HepG2 (cell line): ENCODE results near the gene SYNE1. TPM values are rescaled to one million over a fixed set of nuclear protein-coding genes. Genes with fewer than 3 reads are reported as not detected.

Experiments
- ATAC-seq: fragments of 200-7000 bp; cut with Tn5 transposase; 3 replicates; pipeline ENCODE4 v1.9.1; 2020; ENCODE audit warnings: mild to moderate bottlenecking, moderate library complexity
- BruUV-seq: library from RNA; stranded (reverse); fragments of 400-500 nt; replicated peaks from 2 replicates; lab custom pipeline; 2021; lab: Mats Ljungman, UMichigan
- CTCF ChIA-PET: fragments of 300-600 bp; formaldehyde crosslinking; extraction: SDS; loops from one replicate; lab custom pipeline; 2021; ENCODE audit warnings: low total read pairs, inconsistent platforms, low intra/inter-chr PET ratio; lab: Yijun Ruan, JAX
- POLR2A ChIA-PET: fragments of 350-600 bp; sonication (Branson Sonifier 250); formaldehyde crosslinking; loops from one replicate; lab custom pipeline; 2020; ENCODE audit warnings: antibody characterized with exemption, inconsistent platforms; lab: Yijun Ruan, JAX
- DNase-seq: peaks from one replicate; pipeline ENCODE4 v3.0.0-alpha.2; 2015; ENCODE audit warnings: low spot score
- FAIRE-seq: peaks from 3 replicates; lab custom pipeline; 2011; peaks lifted over from hg19 to GRCh38; lab: Jason Lieb, UNC
- H2AFZ ChIP-seq: one replicate; pipeline ENCODE4 v1.6.1; 2011; ENCODE audit warnings: low read length, inconsistent platforms
- H3K27ac ChIP-seq: fragments of 300-600 bp; 3 replicates; pipeline ENCODE4 v1.8.0; 2011; ENCODE audit warnings: mixed run types, mild to moderate bottlenecking, mixed read lengths, low read length, inconsistent platforms; ENCODE audit not compliant: insufficient read depth; ENCODE audit errors: extremely low read length
- H3K27me3 ChIP-seq, 2 experiments: fragments of 200-600 bp in 1 of 2; 2 replicates in 1 of 2; 3 replicates in 1 of 2; pipeline versions ENCODE4 v1.6.0 to v1.8.0; 2011; ENCODE audit warnings: low read length in 2 of 2, mild to moderate bottlenecking in 2 of 2, moderate library complexity in 2 of 2, inconsistent platforms in 1 of 2; ENCODE audit not compliant: insufficient read depth in 2 of 2, control insufficient read depth in 1 of 2
- H3K36me3 ChIP-seq, 2 experiments: fragments of 200-600 bp in 1 of 2; replicated peaks in 1 of 2; 2 replicates in 1 of 2; 3 replicates in 1 of 2; pipeline versions ENCODE4 v1.5.1 to v1.8.0; 2011; ENCODE audit warnings: low read length in 2 of 2, inconsistent platforms in 1 of 2; ENCODE audit not compliant: insufficient read depth in 2 of 2, control insufficient read depth in 1 of 2
- H3K4me1 ChIP-seq: 2 replicates; pipeline ENCODE4 v1.5.1; 2012; ENCODE audit warnings: low read length, inconsistent platforms; ENCODE audit not compliant: insufficient read depth
- H3K4me2 ChIP-seq: 2 replicates; pipeline ENCODE4 v1.6.0; 2011; ENCODE audit warnings: low read depth, low read length, inconsistent platforms
- H3K4me3 ChIP-seq, 3 experiments: fragments of 200-600 bp in 1 of 3; sonication (generic), shearing (Covaris generic) in 1 of 3; replicated peaks in 1 of 3; 2 replicates each; pipeline ENCODE4 v1.5.1; 2011 to 2016; ENCODE audit warnings: low read length in 3 of 3, inconsistent platforms in 2 of 3, low read depth in 2 of 3, mild to moderate bottlenecking in 2 of 3, control low read depth in 1 of 3, mixed read lengths in 1 of 3; ENCODE audit not compliant: insufficient read depth in 1 of 3
- H3K79me2 ChIP-seq: one replicate; pipeline ENCODE4 v1.6.1; 2011; ENCODE audit warnings: low read length, inconsistent platforms; ENCODE audit not compliant: insufficient read depth
- H3K9ac ChIP-seq: 2 replicates; pipeline ENCODE4 v1.6.0; 2011; ENCODE audit warnings: mild to moderate bottlenecking, low read depth, low read length, inconsistent platforms; ENCODE audit not compliant: insufficient read depth
- H3K9me3 ChIP-seq: 2 replicates; pipeline ENCODE4 v1.5.1; 2012; ENCODE audit warnings: mild to moderate bottlenecking, low read length
- H4K20me1 ChIP-seq: 2 replicates; pipeline ENCODE4 v1.6.0; 2011; ENCODE audit warnings: inconsistent platforms, mild to moderate bottlenecking, low read length, moderate library complexity; ENCODE audit not compliant: insufficient read depth
- HIVEP1 ChIP-seq: sonication (generic); formaldehyde crosslinking; IDR thresholded peaks from 2 replicates; pipeline ENCODE4 v1.4.0; 2020; ENCODE audit warnings: mild to moderate bottlenecking, missing genetic modification reagents
- JUNB ChIP-seq: sonication (generic); formaldehyde crosslinking; IDR thresholded peaks from 2 replicates; pipeline ENCODE4 v1.8.0; 2022; ENCODE audit warnings: missing genetic modification reagents, mild to moderate bottlenecking, borderline replicate concordance
- KLF6 ChIP-seq: IDR thresholded peaks from 2 replicates; pipeline ENCODE4 v1.8.0; 2016; ENCODE audit warnings: missing biosample characterization, missing genetic modification reagents
- NCOA2 ChIP-seq: sonication (generic); formaldehyde crosslinking; IDR thresholded peaks from 2 replicates; pipeline ENCODE4 v1.8.0; 2022; ENCODE audit warnings: inconsistent platforms
- NFIC ChIP-seq: IDR thresholded peaks from 2 replicates; pipeline ENCODE4 v1.6.1; 2012; ENCODE audit warnings: mild to moderate bottlenecking, low read length, inconsistent platforms
- NFKBIZ ChIP-seq: IDR thresholded peaks from 2 replicates; pipeline ENCODE4 v1.6.1; 2018; ENCODE audit warnings: missing genetic modification reagents, missing compliant biosample characterization
- RFXAP ChIP-seq: sonication (generic); formaldehyde crosslinking; IDR thresholded peaks from 2 replicates; pipeline ENCODE4 v1.4.0; 2020; ENCODE audit warnings: missing genetic modification reagents, borderline replicate concordance
- SNAPC4 ChIP-seq: sonication (generic); formaldehyde crosslinking; IDR thresholded peaks from 2 replicates; pipeline ENCODE4 v1.4.0; 2020; ENCODE audit warnings: mild to moderate bottlenecking, missing genetic modification reagents
- ZNF550 ChIP-seq: sonication (generic); formaldehyde crosslinking; IDR thresholded peaks from 2 replicates; pipeline ENCODE4 v1.4.0; 2020; ENCODE audit warnings: mild to moderate bottlenecking, missing genetic modification reagents, borderline replicate concordance
- WGBS: methylation state at CpG from one replicate; pipeline ENCODE4 v1.1.6; 2017; ENCODE audit warnings: low lambda C conversion rate; 5-methylcytosine and 5-hydroxymethylcytosine counted together
- in situ Hi-C: cut with HindIII; loops from 2 replicates; pipeline ENCODE4 v1.10.0; 2017; ENCODE audit warnings: low pct_unique_long_range_greater_than_20kb; ENCODE audit not compliant: extremely low pct_ligation_motif_present
- intact Hi-C: fragments of 100-400 bp; cut with micrococcal nuclease; formaldehyde crosslinking; loops from one replicate; pipeline ENCODE4 v1.10.0; 2022; ENCODE audit not compliant: unreplicated experiment
- polyA plus RNA-seq, 8 experiments: library from polyadenylated mRNA; depleted of rRNA in 3 of 8; stranded (reverse) in 7 of 8; unstranded in 1 of 8; fragments of >200 nt; fragmentation: Illumina TruSeq in 4 of 8; extraction: Trizol in 4 of 8; gene quantifications; 2 replicates each; pipeline versions ENCODE4 v1.2.1 to v1.2.3, GENCODE V29; 2011 to 2016; ENCODE audit warnings: low read depth in 4 of 8, missing spikeins in 1 of 8, mixed read lengths in 1 of 8; ENCODE audit not compliant: insufficient read depth in 1 of 8
- total RNA-seq, 5 experiments: library from RNA; depleted of rRNA; stranded (reverse); fragments of >200 nt; fragmentation: Illumina TruSeq; extraction: Trizol; gene quantifications; 2 replicates each; pipeline ENCODE4 v1.2.3, GENCODE V29; 2016; ENCODE audit warnings: low read depth in 1 of 5
- TF ChIP-seq, protein P1 (sequence below): sonication (generic); formaldehyde crosslinking; IDR thresholded peaks from 2 replicates; pipeline ENCODE4 v1.5.1; 2020; ENCODE audit warnings: mild to moderate bottlenecking, moderate library complexity, missing genetic modification reagents

Gene SYNE1
- total and polyA plus RNA-seq, 2 of the 13 experiments (the other 11 are each of a cell fraction or from before 2014, with no cell fraction given): 5.5 to 15.9 TPM

DNA sequence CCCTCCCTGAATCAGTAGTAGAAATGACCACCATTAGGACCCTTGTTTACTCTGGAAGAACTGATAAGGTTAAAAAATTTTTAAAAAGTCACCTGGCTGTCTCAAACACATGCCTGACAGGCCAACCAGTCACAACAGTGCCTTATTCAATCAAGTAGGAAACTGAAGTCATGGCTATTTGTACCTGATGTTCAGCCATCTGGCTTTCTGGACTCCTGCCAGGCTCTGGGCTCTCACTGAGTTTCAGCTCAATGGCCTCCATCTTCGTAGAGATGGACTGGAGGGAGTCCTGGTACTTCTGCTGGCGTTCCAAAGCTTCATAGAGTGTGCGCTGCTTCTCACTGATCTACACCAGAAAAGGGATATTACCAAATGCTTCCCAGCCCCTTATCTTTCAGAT lies 343.8 kb downstream of the SYNE1 start (continued):
- no peak for TF ChIP-seq SNAPC4 (CRISPR knock-in tag)
- no peak for TF ChIP-seq KLF6 (CRISPR knock-in tag)
- no peak for TF ChIP-seq NFKBIZ
- no peak for TF ChIP-seq ZNF550

- H3K27ac ChIP-seq: no peak overlapping the region
- no peak overlapping the region for H3K4me3 ChIP-seq
- H3K27me3 ChIP-seq: no peaks in the 10 kb centered on the region
- no peak for FAIRE-seq
- TF ChIP-seq HIVEP1 (CRISPR knock-in tag) (no peak), NFIC (no peak), JUNB (no peak), RFXAP (no peak), NCOA2 (CRISPR knock-in tag) (no peak)
- TF ChIP-seq, protein P1, sequence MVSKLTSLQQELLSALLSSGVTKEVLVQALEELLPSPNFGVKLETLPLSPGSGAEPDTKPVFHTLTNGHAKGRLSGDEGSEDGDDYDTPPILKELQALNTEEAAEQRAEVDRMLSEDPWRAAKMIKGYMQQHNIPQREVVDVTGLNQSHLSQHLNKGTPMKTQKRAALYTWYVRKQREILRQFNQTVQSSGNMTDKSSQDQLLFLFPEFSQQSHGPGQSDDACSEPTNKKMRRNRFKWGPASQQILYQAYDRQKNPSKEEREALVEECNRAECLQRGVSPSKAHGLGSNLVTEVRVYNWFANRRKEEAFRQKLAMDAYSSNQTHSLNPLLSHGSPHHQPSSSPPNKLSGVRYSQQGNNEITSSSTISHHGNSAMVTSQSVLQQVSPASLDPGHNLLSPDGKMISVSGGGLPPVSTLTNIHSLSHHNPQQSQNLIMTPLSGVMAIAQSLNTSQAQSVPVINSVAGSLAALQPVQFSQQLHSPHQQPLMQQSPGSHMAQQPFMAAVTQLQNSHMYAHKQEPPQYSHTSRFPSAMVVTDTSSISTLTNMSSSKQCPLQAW: no peak
- CTCF ChIA-PET: no interaction called here
- in situ Hi-C loops: loop anchor here (25.0 kb wide), 1 partner anchor 695 kb away; the partner anchor contains the start of gene FBXO5
- H2AFZ ChIP-seq: no peak overlapping the region
- no peak for DNase-seq
- H4K20me1 ChIP-seq: no peaks in the 10 kb centered on the region
- no TSS peak for BruUV-seq
- WGBS: 85% methylated on average over 3 of the region's 3 CpGs
- no peak for ATAC-seq
- POLR2A ChIA-PET: no interaction called here
- H3K4me2 ChIP-seq: no peak overlapping the region
- 0 out of 5 replicates have a peak, but pooled peaks cover 0 to 4% of the 10 kb centered on the region in 2 experiments for H3K36me3 ChIP-seq
- H3K4me1 ChIP-seq: peaks cover 22% of the 10 kb centered on the region
- intact Hi-C loops: no loop called here
- no peaks in the 10 kb centered on the region for H3K9me3 ChIP-seq
- no peak overlapping the region for H3K9ac ChIP-seq
- no peaks in the 10 kb centered on the region for H3K79me2 ChIP-seq
These were observed 344.6 kb downstream of the SYNE1 start for GRCh38 chr6:152292555-152292954.
